HepG2 (cell line): ENCODE measurements around the gene CNTFR. TPM values are rescaled to one million over a fixed set of nuclear protein-coding genes. Genes with fewer than 3 reads are reported as not detected.

Source experiments
- ATAD3A ChIP-seq: sonication (generic); formaldehyde crosslinking; IDR thresholded peaks from 2 replicates; pipeline ENCODE4 v1.4.0; 2020; ENCODE audit warnings: missing genetic modification reagents
- CHD4 ChIP-seq: fragments of 200-600 bp; sonication (generic); IDR thresholded peaks from 2 replicates; pipeline ENCODE4 v1.7.0; 2017; ENCODE audit warnings: mild to moderate bottlenecking, low read length, borderline replicate concordance
- ETV6 ChIP-seq: sonication (generic); formaldehyde crosslinking; conservative IDR thresholded peaks from 2 replicates; pipeline ENCODE4 v1.4.0; 2020; ENCODE audit warnings: missing genetic modification reagents
- HOXA5 ChIP-seq: sonication (generic); formaldehyde crosslinking; IDR thresholded peaks from 2 replicates; pipeline ENCODE4 v1.4.0; 2020; ENCODE audit warnings: missing genetic modification reagents
- KLF6 ChIP-seq: IDR thresholded peaks from 2 replicates; pipeline ENCODE4 v1.8.0; 2016; ENCODE audit warnings: missing biosample characterization, missing genetic modification reagents
- NRL ChIP-seq: sonication (generic); formaldehyde crosslinking; IDR thresholded peaks from 2 replicates; pipeline ENCODE4 v1.5.0; 2020; ENCODE audit warnings: missing genetic modification reagents, mild to moderate bottlenecking, moderate library complexity, borderline replicate concordance
- PBX2 ChIP-seq: IDR thresholded peaks from 2 replicates; pipeline ENCODE4 v1.6.1; 2016; ENCODE audit warnings: control low read depth
- RBM22 ChIP-seq: fragments of 200-400 bp; formaldehyde crosslinking; optimal IDR thresholded peaks from 2 replicates; pipeline ENCODE3; 2017; ENCODE audit warnings: mild to moderate bottlenecking, low read length, moderate library complexity
- SCMH1 ChIP-seq: sonication (generic); formaldehyde crosslinking; IDR thresholded peaks from 2 replicates; pipeline ENCODE4 v1.9.0; 2021; ENCODE audit warnings: missing genetic modification reagents, mild to moderate bottlenecking, borderline replicate concordance
- SKI ChIP-seq: fragments of 450-650 bp; IDR thresholded peaks from one replicate; pipeline ENCODE4 v1.6.1; 2018; ENCODE audit warnings: mild to moderate bottlenecking; ENCODE audit not compliant: partially characterized antibody
- SNAPC5 ChIP-seq: sonication (generic); formaldehyde crosslinking; IDR thresholded peaks from 2 replicates; pipeline ENCODE4 v1.8.1; 2023; ENCODE audit warnings: mild to moderate bottlenecking, missing genetic modification reagents, borderline replicate concordance
- TSC22D2 ChIP-seq: sonication (generic); formaldehyde crosslinking; IDR thresholded peaks from 2 replicates; pipeline ENCODE4 v1.5.1; 2020; ENCODE audit warnings: missing genetic modification reagents, mild to moderate bottlenecking, borderline replicate concordance
- ZBTB33 ChIP-seq: sonication (generic); formaldehyde crosslinking; IDR thresholded peaks from 2 replicates; pipeline ENCODE4 v1.4.0; 2020; ENCODE audit warnings: missing genetic modification reagents
- ZNF142 ChIP-seq: sonication (generic); formaldehyde crosslinking; IDR thresholded peaks from 2 replicates; pipeline ENCODE4 v1.4.0; 2020; ENCODE audit warnings: missing genetic modification reagents
- ZNF34 ChIP-seq: sonication (generic); formaldehyde crosslinking; IDR thresholded peaks from 2 replicates; pipeline ENCODE4 v1.4.0; 2020; ENCODE audit warnings: mild to moderate bottlenecking, missing genetic modification reagents, borderline replicate concordance
- ZNF556 ChIP-seq: sonication (generic); formaldehyde crosslinking; IDR thresholded peaks from 2 replicates; pipeline ENCODE4 v1.4.0; 2020; ENCODE audit warnings: mild to moderate bottlenecking, missing genetic modification reagents, borderline replicate concordance
- ZNF704 ChIP-seq: sonication (generic); formaldehyde crosslinking; IDR thresholded peaks from 2 replicates; pipeline ENCODE4 v1.8.1; 2023; ENCODE audit warnings: mild to moderate bottlenecking, inconsistent platforms, moderate library complexity, missing genetic modification reagents, borderline replicate concordance
- ZNF790 ChIP-seq: sonication (generic); formaldehyde crosslinking; IDR thresholded peaks from 2 replicates; pipeline ENCODE4 v1.8.0; 2022; ENCODE audit warnings: missing genetic modification reagents, mild to moderate bottlenecking, borderline replicate concordance
- ZSCAN30 ChIP-seq: sonication (generic); formaldehyde crosslinking; IDR thresholded peaks from 2 replicates; pipeline ENCODE4 v1.5.0; 2020; ENCODE audit warnings: mild to moderate bottlenecking, missing genetic modification reagents
- polyA plus RNA-seq, 8 experiments: library from polyadenylated mRNA; depleted of rRNA in 3 of 8; stranded (reverse) in 7 of 8; unstranded in 1 of 8; fragments of >200 nt; fragmentation: Illumina TruSeq in 4 of 8; extraction: Trizol in 4 of 8; gene quantifications; 2 replicates each; pipeline versions ENCODE4 v1.2.1 to v1.2.3, GENCODE V29; 2011 to 2016; ENCODE audit warnings: low read depth in 4 of 8, missing spikeins in 1 of 8, mixed read lengths in 1 of 8; ENCODE audit not compliant: insufficient read depth in 1 of 8
- total RNA-seq, 5 experiments: library from RNA; depleted of rRNA; stranded (reverse); fragments of >200 nt; fragmentation: Illumina TruSeq; extraction: Trizol; gene quantifications; 2 replicates each; pipeline ENCODE4 v1.2.3, GENCODE V29; 2016; ENCODE audit warnings: low read depth in 1 of 5

Gene CNTFR
- total and polyA plus RNA-seq, 2 of the 13 experiments (the other 11 are each of a cell fraction or from before 2014, with no cell fraction given): not detected

GRCh38 chr9:34522971-34523797, 66.3 kb downstream of the CNTFR start, which contains the start of gene ENHO (continued):
- TF ChIP-seq SCMH1 (CRISPR knock-in tag) (no peak), ZSCAN30 (CRISPR knock-in tag) (no peak), CHD4 (no peak), ZNF142 (CRISPR knock-in tag) (no peak), RBM22 (no peak), NRL (no peak; the same call in 1 of the 2 replicates), PBX2 (CRISPR knock-in tag) (no peak), ZNF790 (CRISPR knock-in tag) (no peak), ZBTB33 (CRISPR knock-in tag) (no peak), ZNF704 (CRISPR knock-in tag) (no peak), HOXA5 (CRISPR knock-in tag) (no peak), SNAPC5 (CRISPR knock-in tag) (no peak), KLF6 (CRISPR knock-in tag) (no peak), ATAD3A (CRISPR knock-in tag) (no peak), ETV6 (CRISPR knock-in tag) (no peak), SKI (no peak), TSC22D2 (CRISPR knock-in tag) (no peak), ZNF556 (CRISPR knock-in tag) (peak; percentile 43; the same call in 1 of the 2 replicates), ZNF34 (CRISPR knock-in tag) (0 out of 2 replicates have a peak, but pooled peaks have one; percentile 47)
